ENCODE data around the gene NQO2.
"Not testable (repeated sequence)": the region's sequence is repeated elsewhere in the genome, so short reads cannot be mapped to it uniquely, and the experiment has no call there.

NQO2 gene

GRCh38 chr6:3039384-3039783 lies 39.7 kb downstream of the NQO2 start:
- DNase-seq (ENCODE audit: low read depth): no peak

- DNase-seq (ENCODE audit: low read depth): no peak
These were observed 41.5 kb downstream of the NQO2 start for GRCh38 chr6:3041147-3041546.

- no peak for DNase-seq (ENCODE audit: low read depth)
These were observed 41.9 kb downstream of the NQO2 start for GRCh38 chr6:3041606-3042005.

- no peak for DNase-seq (ENCODE audit: low read depth)
These were observed 45.7 kb downstream of the NQO2 start for GRCh38 chr6:3045369-3045768.

- DNase-seq (ENCODE audit: low read depth): no peak
These were observed 46.1 kb downstream of the NQO2 start for GRCh38 chr6:3045777-3046176.

- no peak for DNase-seq (ENCODE audit: low read depth)
These were observed 46.6 kb downstream of the NQO2 start for GRCh38 chr6:3046295-3046694.

- not testable (repeated sequence) for DNase-seq (ENCODE audit: low read depth)
These were observed 48.3 kb downstream of the NQO2 start for GRCh38 chr6:3048009-3048408.

- DNase-seq (ENCODE audit: low read depth): no peak
These were observed 53.0 kb downstream of the NQO2 start for GRCh38 chr6:3052481-3053230.

GRCh38 chr6:3053231-3053508 lies 53.5 kb downstream of the NQO2 start:
- no peak for DNase-seq (ENCODE audit: low read depth)

GRCh38 chr6:3054229-3055157 lies 54.8 kb downstream of the NQO2 start:
- DNase-seq (ENCODE audit: low read depth): not testable (repeated sequence)

- DNase-seq (ENCODE audit: low read depth): not testable (repeated sequence)
These were observed 55.4 kb downstream of the NQO2 start for GRCh38 chr6:3055158-3055499.

GRCh38 chr6:3057063-3057770 lies 57.5 kb downstream of the NQO2 start:
- DNase-seq (ENCODE audit: low read depth): no peak

- DNase-seq (ENCODE audit: low read depth): no peak
These were observed 59.3 kb downstream of the NQO2 start for GRCh38 chr6:3058957-3059356.

- DNase-seq (ENCODE audit: low read depth): not testable (repeated sequence)
These were observed 60.4 kb downstream of the NQO2 start for GRCh38 chr6:3060092-3060491.

GRCh38 chr6:3061501-3061941 lies 61.8 kb downstream of the NQO2 start:
- no peak for DNase-seq (ENCODE audit: low read depth)

GRCh38 chr6:3063340-3063732 lies 63.6 kb downstream of the NQO2 start:
- not testable (repeated sequence) for DNase-seq (ENCODE audit: low read depth)

GRCh38 chr6:3063733-3064700 lies 64.3 kb downstream of the NQO2 start:
- DNase-seq (ENCODE audit: low read depth): peak; percentile 87

GRCh38 chr6:3068329-3069214 lies 68.9 kb downstream of the NQO2 start, which contains the start of gene RIPK1:
Gene RIPK1, plus strand, starts transcription at chr6:3068494. Its CDS starts 8,330 bp downstream, at chr6:3076824.
- DNase-seq (ENCODE audit: low read depth): peak; percentile 91
